OCI-LY7 (cell line): Measurements from ENCODE around the gene KIF25.
A peak's percentile ranks its signal among the peaks of the same experiment; 100 is the strongest.

Source experiments
- EZH2phosphoT487 ChIP-seq: fragments of 200-600 bp; sonication (generic); IDR thresholded peaks from 2 replicates; pipeline ENCODE4 v1.6.1; 2018; ENCODE audit warnings: low read depth, borderline replicate concordance, mild to moderate bottlenecking, mixed run types, antibody characterized with exemption, low read length, moderate library complexity, mixed read lengths
- TF ChIP-seq, protein P1 (sequence below): fragments of 200-600 bp; sonication (generic); conservative IDR thresholded peaks from 2 replicates; pipeline ENCODE4 v1.5.1; 2014; ENCODE audit warnings: mild to moderate bottlenecking, antibody characterized with exemption, low read length, moderate library complexity, mixed read lengths

GRCh38 chr6:167968091-167968490 is 29.4 kb upstream of the KIF25 start:
- TF ChIP-seq, protein P1, sequence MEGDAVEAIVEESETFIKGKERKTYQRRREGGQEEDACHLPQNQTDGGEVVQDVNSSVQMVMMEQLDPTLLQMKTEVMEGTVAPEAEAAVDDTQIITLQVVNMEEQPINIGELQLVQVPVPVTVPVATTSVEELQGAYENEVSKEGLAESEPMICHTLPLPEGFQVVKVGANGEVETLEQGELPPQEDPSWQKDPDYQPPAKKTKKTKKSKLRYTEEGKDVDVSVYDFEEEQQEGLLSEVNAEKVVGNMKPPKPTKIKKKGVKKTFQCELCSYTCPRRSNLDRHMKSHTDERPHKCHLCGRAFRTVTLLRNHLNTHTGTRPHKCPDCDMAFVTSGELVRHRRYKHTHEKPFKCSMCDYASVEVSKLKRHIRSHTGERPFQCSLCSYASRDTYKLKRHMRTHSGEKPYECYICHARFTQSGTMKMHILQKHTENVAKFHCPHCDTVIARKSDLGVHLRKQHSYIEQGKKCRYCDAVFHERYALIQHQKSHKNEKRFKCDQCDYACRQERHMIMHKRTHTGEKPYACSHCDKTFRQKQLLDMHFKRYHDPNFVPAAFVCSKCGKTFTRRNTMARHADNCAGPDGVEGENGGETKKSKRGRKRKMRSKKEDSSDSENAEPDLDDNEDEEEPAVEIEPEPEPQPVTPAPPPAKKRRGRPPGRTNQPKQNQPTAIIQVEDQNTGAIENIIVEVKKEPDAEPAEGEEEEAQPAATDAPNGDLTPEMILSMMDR, result peak; percentile 82
- TF ChIP-seq EZH2phosphoT487, result no peak
